Esophagus muscularis mucosa (tissue), 3 donors: ENCODE measurements around the gene STRBP.

ENCODE experiments used
- POLR2AphosphoS5 ChIP-seq, 2 donors: sonication (generic); formaldehyde crosslinking; IDR thresholded peaks; one replicate each; pipeline ENCODE4 v1.6.1; 2017; ENCODE audit warnings: antibody characterized with exemption in 2 of 2
- TF ChIP-seq, protein P1 (sequence below), 3 experiments: fragments of 200-600 bp in 2 of 3; fragments of 450-650 bp in 1 of 3; sonication (generic) in 2 of 3; IDR thresholded peaks; one replicate each; pipeline ENCODE4 v1.5.1; 2017 to 2019; ENCODE audit warnings: antibody characterized with exemption in 3 of 3, mild to moderate bottlenecking in 2 of 3, moderate library complexity in 1 of 3

DNA sequence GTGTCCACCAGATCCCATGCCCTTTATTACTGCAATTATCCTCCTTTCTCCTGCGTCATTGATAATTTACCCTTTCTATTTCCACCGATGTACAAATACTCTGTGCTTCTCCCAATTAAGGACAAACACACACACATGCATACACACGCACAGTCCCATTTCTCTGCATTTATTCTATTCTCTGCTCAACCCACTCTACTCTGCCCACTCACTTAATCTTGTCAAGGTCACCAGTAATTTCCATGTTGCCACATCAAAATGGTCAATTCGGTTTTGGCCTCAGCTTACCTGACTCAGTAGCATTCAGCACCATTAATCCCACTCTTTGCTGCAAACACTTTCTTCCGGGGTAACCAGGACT lies 14.6 kb upstream of the STRBP start:
- TF ChIP-seq, protein P1, sequence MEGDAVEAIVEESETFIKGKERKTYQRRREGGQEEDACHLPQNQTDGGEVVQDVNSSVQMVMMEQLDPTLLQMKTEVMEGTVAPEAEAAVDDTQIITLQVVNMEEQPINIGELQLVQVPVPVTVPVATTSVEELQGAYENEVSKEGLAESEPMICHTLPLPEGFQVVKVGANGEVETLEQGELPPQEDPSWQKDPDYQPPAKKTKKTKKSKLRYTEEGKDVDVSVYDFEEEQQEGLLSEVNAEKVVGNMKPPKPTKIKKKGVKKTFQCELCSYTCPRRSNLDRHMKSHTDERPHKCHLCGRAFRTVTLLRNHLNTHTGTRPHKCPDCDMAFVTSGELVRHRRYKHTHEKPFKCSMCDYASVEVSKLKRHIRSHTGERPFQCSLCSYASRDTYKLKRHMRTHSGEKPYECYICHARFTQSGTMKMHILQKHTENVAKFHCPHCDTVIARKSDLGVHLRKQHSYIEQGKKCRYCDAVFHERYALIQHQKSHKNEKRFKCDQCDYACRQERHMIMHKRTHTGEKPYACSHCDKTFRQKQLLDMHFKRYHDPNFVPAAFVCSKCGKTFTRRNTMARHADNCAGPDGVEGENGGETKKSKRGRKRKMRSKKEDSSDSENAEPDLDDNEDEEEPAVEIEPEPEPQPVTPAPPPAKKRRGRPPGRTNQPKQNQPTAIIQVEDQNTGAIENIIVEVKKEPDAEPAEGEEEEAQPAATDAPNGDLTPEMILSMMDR (IDR thresholded peaks at IDR 0.05) = no peak
- TF ChIP-seq POLR2AphosphoS5 (IDR thresholded peaks at IDR 0.05) = no peak
